HepG2 (cell line): Measurements from ENCODE around the gene COMMD7. TPM values are rescaled to one million over a fixed set of nuclear protein-coding genes. Genes with fewer than 3 reads are reported as not detected.
A peak's percentile ranks its signal among the peaks of the same experiment; 100 is the strongest.

ENCODE experiments used
- GATAD2A ChIP-seq: IDR thresholded peaks from 2 replicates; pipeline ENCODE4 v1.6.1; 2016
- MED8 ChIP-seq: sonication (generic); formaldehyde crosslinking; IDR thresholded peaks from 2 replicates; pipeline ENCODE4 v1.8.1; 2023; ENCODE audit warnings: mild to moderate bottlenecking, missing genetic modification reagents; ENCODE audit not compliant: insufficient replicate concordance
- NFIC ChIP-seq: IDR thresholded peaks from 2 replicates; pipeline ENCODE4 v1.6.1; 2012; ENCODE audit warnings: mild to moderate bottlenecking, low read length, inconsistent platforms
- RNF2 ChIP-seq: fragments of 450-650 bp; conservative IDR thresholded peaks from 2 replicates; pipeline ENCODE4 v1.6.1; 2016; ENCODE audit warnings: low read depth
- SMAD3 ChIP-seq: sonication (generic); formaldehyde crosslinking; IDR thresholded peaks from 2 replicates; pipeline ENCODE4 v1.4.0; 2020; ENCODE audit warnings: missing genetic modification reagents
- ZNF652 ChIP-seq: IDR thresholded peaks from 2 replicates; pipeline ENCODE4 v1.6.1; 2016; ENCODE audit warnings: low read depth, borderline replicate concordance
- ZSCAN21 ChIP-seq: sonication (generic); formaldehyde crosslinking; IDR thresholded peaks from 2 replicates; pipeline ENCODE4 v1.8.0; 2022; ENCODE audit warnings: mild to moderate bottlenecking, missing genetic modification reagents, moderate library complexity, borderline replicate concordance
- polyA plus RNA-seq, 8 experiments: library from polyadenylated mRNA; depleted of rRNA in 3 of 8; stranded (reverse) in 7 of 8; unstranded in 1 of 8; fragments of >200 nt; fragmentation: Illumina TruSeq in 4 of 8; extraction: Trizol in 4 of 8; gene quantifications; 2 replicates each; pipeline versions ENCODE4 v1.2.1 to v1.2.3, GENCODE V29; 2011 to 2016; ENCODE audit warnings: low read depth in 4 of 8, missing spikeins in 1 of 8, mixed read lengths in 1 of 8; ENCODE audit not compliant: insufficient read depth in 1 of 8
- total RNA-seq, 5 experiments: library from RNA; depleted of rRNA; stranded (reverse); fragments of >200 nt; fragmentation: Illumina TruSeq; extraction: Trizol; gene quantifications; 2 replicates each; pipeline ENCODE4 v1.2.3, GENCODE V29; 2016; ENCODE audit warnings: low read depth in 1 of 5
- TF ChIP-seq, protein P1 (sequence below): IDR thresholded peaks from 2 replicates; pipeline ENCODE4 v1.6.1; 2016; ENCODE audit warnings: low read depth, missing genetic modification reagents, missing compliant biosample characterization
- TF ChIP-seq, protein P2 (sequence below): sonication (generic); formaldehyde crosslinking; IDR thresholded peaks from 2 replicates; pipeline ENCODE4 v1.4.0; 2020; ENCODE audit warnings: missing genetic modification reagents
- TF ChIP-seq, protein P3 (sequence below): IDR thresholded peaks from 2 replicates; pipeline ENCODE4 v1.6.1; 2018; ENCODE audit warnings: missing genetic modification reagents

Gene COMMD7
- total and polyA plus RNA-seq, 2 of the 13 experiments (the other 11 are each of a cell fraction or from before 2014, with no cell fraction given): 42.1 to 53.3 TPM

DNA sequence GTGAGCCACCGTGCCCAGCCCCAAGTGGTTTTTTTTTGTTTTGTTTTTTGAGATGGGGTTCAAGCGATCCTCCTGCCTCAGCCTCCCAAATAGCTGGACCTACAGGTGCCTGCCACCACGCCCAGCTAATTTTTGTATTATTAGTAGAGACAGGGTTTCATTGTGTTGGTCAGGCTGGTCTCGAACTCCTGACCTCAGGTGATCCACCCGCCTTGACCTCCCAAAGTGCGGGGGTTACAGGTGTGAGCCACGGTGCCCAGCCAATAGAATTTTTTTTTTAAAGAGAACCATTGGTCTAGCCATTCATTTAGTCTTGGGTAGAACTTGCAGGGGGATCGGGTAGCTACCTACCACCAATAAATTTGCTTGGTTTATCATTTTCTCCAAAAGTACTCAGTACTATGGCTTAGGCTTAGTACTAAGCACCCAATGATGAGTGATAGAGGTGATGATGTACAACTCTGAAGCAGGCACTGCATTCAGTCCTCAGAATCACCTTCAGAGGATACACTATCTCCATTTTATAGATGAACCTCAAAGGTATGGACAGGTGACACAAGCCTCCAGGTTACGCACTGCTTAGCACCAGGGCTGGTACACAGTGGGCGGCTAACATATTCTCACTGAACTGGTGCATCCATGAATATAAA lies 56.6 kb downstream of the COMMD7 start (continued):
- TF ChIP-seq, protein P1, sequence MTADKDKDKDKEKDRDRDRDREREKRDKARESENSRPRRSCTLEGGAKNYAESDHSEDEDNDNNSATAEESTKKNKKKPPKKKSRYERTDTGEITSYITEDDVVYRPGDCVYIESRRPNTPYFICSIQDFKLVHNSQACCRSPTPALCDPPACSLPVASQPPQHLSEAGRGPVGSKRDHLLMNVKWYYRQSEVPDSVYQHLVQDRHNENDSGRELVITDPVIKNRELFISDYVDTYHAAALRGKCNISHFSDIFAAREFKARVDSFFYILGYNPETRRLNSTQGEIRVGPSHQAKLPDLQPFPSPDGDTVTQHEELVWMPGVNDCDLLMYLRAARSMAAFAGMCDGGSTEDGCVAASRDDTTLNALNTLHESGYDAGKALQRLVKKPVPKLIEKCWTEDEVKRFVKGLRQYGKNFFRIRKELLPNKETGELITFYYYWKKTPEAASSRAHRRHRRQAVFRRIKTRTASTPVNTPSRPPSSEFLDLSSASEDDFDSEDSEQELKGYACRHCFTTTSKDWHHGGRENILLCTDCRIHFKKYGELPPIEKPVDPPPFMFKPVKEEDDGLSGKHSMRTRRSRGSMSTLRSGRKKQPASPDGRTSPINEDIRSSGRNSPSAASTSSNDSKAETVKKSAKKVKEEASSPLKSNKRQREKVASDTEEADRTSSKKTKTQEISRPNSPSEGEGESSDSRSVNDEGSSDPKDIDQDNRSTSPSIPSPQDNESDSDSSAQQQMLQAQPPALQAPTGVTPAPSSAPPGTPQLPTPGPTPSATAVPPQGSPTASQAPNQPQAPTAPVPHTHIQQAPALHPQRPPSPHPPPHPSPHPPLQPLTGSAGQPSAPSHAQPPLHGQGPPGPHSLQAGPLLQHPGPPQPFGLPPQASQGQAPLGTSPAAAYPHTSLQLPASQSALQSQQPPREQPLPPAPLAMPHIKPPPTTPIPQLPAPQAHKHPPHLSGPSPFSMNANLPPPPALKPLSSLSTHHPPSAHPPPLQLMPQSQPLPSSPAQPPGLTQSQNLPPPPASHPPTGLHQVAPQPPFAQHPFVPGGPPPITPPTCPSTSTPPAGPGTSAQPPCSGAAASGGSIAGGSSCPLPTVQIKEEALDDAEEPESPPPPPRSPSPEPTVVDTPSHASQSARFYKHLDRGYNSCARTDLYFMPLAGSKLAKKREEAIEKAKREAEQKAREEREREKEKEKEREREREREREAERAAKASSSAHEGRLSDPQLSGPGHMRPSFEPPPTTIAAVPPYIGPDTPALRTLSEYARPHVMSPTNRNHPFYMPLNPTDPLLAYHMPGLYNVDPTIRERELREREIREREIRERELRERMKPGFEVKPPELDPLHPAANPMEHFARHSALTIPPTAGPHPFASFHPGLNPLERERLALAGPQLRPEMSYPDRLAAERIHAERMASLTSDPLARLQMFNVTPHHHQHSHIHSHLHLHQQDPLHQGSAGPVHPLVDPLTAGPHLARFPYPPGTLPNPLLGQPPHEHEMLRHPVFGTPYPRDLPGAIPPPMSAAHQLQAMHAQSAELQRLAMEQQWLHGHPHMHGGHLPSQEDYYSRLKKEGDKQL: no peak
- TF ChIP-seq ZNF652 (CRISPR knock-in tag) (no peak), GATAD2A (no peak), NFIC (no peak), SMAD3 (no peak), MED8 (no peak), RNF2 (no peak), ZSCAN21 (CRISPR knock-in tag) (0 out of 2 replicates have a peak, but pooled peaks have one; percentile 73)
- TF ChIP-seq, protein P2, sequence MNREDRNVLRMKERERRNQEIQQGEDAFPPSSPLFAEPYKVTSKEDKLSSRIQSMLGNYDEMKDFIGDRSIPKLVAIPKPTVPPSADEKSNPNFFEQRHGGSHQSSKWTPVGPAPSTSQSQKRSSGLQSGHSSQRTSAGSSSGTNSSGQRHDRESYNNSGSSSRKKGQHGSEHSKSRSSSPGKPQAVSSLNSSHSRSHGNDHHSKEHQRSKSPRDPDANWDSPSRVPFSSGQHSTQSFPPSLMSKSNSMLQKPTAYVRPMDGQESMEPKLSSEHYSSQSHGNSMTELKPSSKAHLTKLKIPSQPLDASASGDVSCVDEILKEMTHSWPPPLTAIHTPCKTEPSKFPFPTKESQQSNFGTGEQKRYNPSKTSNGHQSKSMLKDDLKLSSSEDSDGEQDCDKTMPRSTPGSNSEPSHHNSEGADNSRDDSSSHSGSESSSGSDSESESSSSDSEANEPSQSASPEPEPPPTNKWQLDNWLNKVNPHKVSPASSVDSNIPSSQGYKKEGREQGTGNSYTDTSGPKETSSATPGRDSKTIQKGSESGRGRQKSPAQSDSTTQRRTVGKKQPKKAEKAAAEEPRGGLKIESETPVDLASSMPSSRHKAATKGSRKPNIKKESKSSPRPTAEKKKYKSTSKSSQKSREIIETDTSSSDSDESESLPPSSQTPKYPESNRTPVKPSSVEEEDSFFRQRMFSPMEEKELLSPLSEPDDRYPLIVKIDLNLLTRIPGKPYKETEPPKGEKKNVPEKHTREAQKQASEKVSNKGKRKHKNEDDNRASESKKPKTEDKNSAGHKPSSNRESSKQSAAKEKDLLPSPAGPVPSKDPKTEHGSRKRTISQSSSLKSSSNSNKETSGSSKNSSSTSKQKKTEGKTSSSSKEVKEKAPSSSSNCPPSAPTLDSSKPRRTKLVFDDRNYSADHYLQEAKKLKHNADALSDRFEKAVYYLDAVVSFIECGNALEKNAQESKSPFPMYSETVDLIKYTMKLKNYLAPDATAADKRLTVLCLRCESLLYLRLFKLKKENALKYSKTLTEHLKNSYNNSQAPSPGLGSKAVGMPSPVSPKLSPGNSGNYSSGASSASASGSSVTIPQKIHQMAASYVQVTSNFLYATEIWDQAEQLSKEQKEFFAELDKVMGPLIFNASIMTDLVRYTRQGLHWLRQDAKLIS (CRISPR knock-in tag): no peak
- TF ChIP-seq, protein P3, sequence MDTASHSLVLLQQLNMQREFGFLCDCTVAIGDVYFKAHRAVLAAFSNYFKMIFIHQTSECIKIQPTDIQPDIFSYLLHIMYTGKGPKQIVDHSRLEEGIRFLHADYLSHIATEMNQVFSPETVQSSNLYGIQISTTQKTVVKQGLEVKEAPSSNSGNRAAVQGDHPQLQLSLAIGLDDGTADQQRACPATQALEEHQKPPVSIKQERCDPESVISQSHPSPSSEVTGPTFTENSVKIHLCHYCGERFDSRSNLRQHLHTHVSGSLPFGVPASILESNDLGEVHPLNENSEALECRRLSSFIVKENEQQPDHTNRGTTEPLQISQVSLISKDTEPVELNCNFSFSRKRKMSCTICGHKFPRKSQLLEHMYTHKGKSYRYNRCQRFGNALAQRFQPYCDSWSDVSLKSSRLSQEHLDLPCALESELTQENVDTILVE: no peak
